PC-3 (cell line): Measurements from ENCODE around the gene PIGM.

ENCODE experiments used
- CTCF ChIP-seq: fragments of 300-600 bp; sonication (generic); conservative IDR thresholded peaks from 2 replicates; pipeline ENCODE4 v1.5.1; 2017; ENCODE audit warnings: antibody characterized with exemption, low read depth, mild to moderate bottlenecking, low read length
- EZH2 ChIP-seq: fragments of 300-600 bp; sonication (generic); IDR thresholded peaks from one replicate; pipeline ENCODE4 v1.6.1; 2017; ENCODE audit warnings: antibody characterized with exemption, mild to moderate bottlenecking, low read length; ENCODE audit not compliant: unreplicated experiment

GRCh38 chr1:160047111-160047991 is 15.6 kb upstream of the PIGM start:
- TF ChIP-seq CTCF (no peak), EZH2 (no peak)
